Endothelial cell of umbilical vein (primary cell): ENCODE data around the gene LSP1. TPM values are rescaled to one million over a fixed set of nuclear protein-coding genes. Genes with fewer than 3 reads are reported as not detected.

Experiments used
- BruUV-seq: library from RNA; stranded (reverse); fragments of 400-500 nt; replicated peaks from 2 replicates; lab custom pipeline; 2021; lab: Mats Ljungman, UMichigan
- CTCF ChIA-PET: fragments of 300-600, 350-600 bp; sonication (Branson Sonifier 250); formaldehyde crosslinking; loops from one replicate; lab custom pipeline; 2021; ENCODE audit warnings: antibody characterized with exemption, inconsistent platforms; lab: Charles Lee
- POLR2A ChIA-PET: fragments of 300-600, 350-600 bp; sonication (Branson Sonifier 250); formaldehyde crosslinking; loops from one replicate; lab custom pipeline; 2021; ENCODE audit warnings: antibody characterized with exemption, inconsistent platforms; lab: Charles Lee
- DNase-seq: peaks from one replicate; pipeline ENCODE4 v3.0.0-alpha.2; 2011; ENCODE audit warnings: low read depth, low spot score
- FAIRE-seq: peaks from 2 replicates; lab custom pipeline; 2011; peaks lifted over from hg19 to GRCh38; lab: Jason Lieb, UNC
- H2AFZ ChIP-seq: 2 replicates; pipeline ENCODE4 v1.6.0; 2012; ENCODE audit warnings: low read depth, low read length, control low read depth, inconsistent platforms
- H3K27ac ChIP-seq: 2 replicates; pipeline ENCODE4 v1.5.1; 2011; ENCODE audit warnings: low read depth, mild to moderate bottlenecking, control low read depth, low read length, moderate library complexity; ENCODE audit not compliant: insufficient read depth
- H3K27me3 ChIP-seq, 2 experiments: 2 replicates each; pipeline versions ENCODE4 v1.6.0 to v1.6.1; 2011; ENCODE audit warnings: low read length in 2 of 2, mixed read lengths in 1 of 2; ENCODE audit not compliant: control insufficient read depth in 2 of 2, insufficient read depth in 2 of 2
- H3K36me3 ChIP-seq, 2 experiments: 2 replicates in 1 of 2; 3 replicates in 1 of 2; pipeline ENCODE4 v1.5.1; 2011; ENCODE audit warnings: low read length in 2 of 2, mild to moderate bottlenecking in 1 of 2, moderate library complexity in 1 of 2; ENCODE audit not compliant: control insufficient read depth in 2 of 2, insufficient read depth in 2 of 2; ENCODE audit errors: extremely low read depth in 1 of 2
- H3K4me1 ChIP-seq: 3 replicates; pipeline ENCODE4 v1.5.1; 2011; ENCODE audit warnings: mild to moderate bottlenecking, low read length; ENCODE audit not compliant: control insufficient read depth, insufficient read depth; ENCODE audit errors: extremely low read depth
- H3K4me2 ChIP-seq: 2 replicates; pipeline ENCODE4 v1.6.1; 2011; ENCODE audit warnings: low read length, control low read depth, mixed read lengths; ENCODE audit not compliant: insufficient read depth
- H3K4me3 ChIP-seq, 3 experiments: fragments of 200-600 bp in 1 of 3; sonication (generic), shearing (Covaris generic) in 1 of 3; replicated peaks in 1 of 3; 2 replicates each; pipeline ENCODE4 v1.5.1; 2011 to 2016; ENCODE audit warnings: control low read depth in 3 of 3, low read length in 3 of 3, mild to moderate bottlenecking in 2 of 3, inconsistent platforms in 1 of 3, low read depth in 1 of 3, moderate library complexity in 1 of 3; ENCODE audit not compliant: insufficient read depth in 1 of 3
- H3K79me2 ChIP-seq: 2 replicates; pipeline ENCODE4 v1.6.0; 2012; ENCODE audit warnings: low read length, inconsistent platforms; ENCODE audit not compliant: control insufficient read depth, insufficient read depth
- H3K9ac ChIP-seq: replicated peaks from 2 replicates; pipeline ENCODE3; 2011; ENCODE audit warnings: low read length, control low read depth; ENCODE audit not compliant: insufficient read depth; ENCODE audit errors: extremely low read depth
- H3K9me1 ChIP-seq: replicated peaks from 3 replicates; pipeline ENCODE4 v1.6.0; 2011; ENCODE audit warnings: mild to moderate bottlenecking, low read length; ENCODE audit not compliant: control insufficient read depth, insufficient read depth; ENCODE audit errors: extremely low read depth
- H3K9me3 ChIP-seq: replicated peaks from 2 replicates; pipeline ENCODE4 v1.5.1; 2012; ENCODE audit warnings: low read length, inconsistent platforms; ENCODE audit not compliant: control insufficient read depth, insufficient read depth
- H4K20me1 ChIP-seq: replicated peaks from 2 replicates; pipeline ENCODE3; 2011; ENCODE audit warnings: mild to moderate bottlenecking, low read length; ENCODE audit not compliant: control insufficient read depth, insufficient read depth; ENCODE audit errors: extremely low read depth
- EZH2 ChIP-seq: IDR thresholded peaks from 2 replicates; pipeline ENCODE4 v1.6.1; 2012; ENCODE audit warnings: borderline replicate concordance, low read depth, mild to moderate bottlenecking, moderate library complexity, low read length, inconsistent platforms; ENCODE audit not compliant: severe bottlenecking
- FOS ChIP-seq: IDR thresholded peaks from 2 replicates; pipeline ENCODE4 v1.6.1; 2011; ENCODE audit warnings: mild to moderate bottlenecking, low read length, moderate library complexity, borderline replicate concordance; ENCODE audit not compliant: insufficient read depth
- GATA2 ChIP-seq: IDR thresholded peaks from 2 replicates; pipeline ENCODE4 v1.7.0; 2011; ENCODE audit warnings: low read depth, mild to moderate bottlenecking, moderate library complexity, mixed read lengths, low read length; ENCODE audit not compliant: insufficient read length, insufficient read depth
- JUN ChIP-seq: IDR thresholded peaks from 2 replicates; pipeline ENCODE4 v1.6.1; 2011; ENCODE audit warnings: borderline replicate concordance, low read depth; ENCODE audit not compliant: insufficient read length, insufficient read depth
- MYC ChIP-seq: IDR thresholded peaks from one replicate; pipeline ENCODE4 v1.6.1; 2011; ENCODE audit warnings: mild to moderate bottlenecking, low read depth, low read length
- POLR2A ChIP-seq: IDR thresholded peaks from 2 replicates; pipeline ENCODE4 v1.6.1; 2012; ENCODE audit warnings: low read depth, mild to moderate bottlenecking, control low read depth, low read length
- POLR2AphosphoS5 ChIP-seq: IDR thresholded peaks from 2 replicates; pipeline ENCODE4 v1.6.1; 2012; ENCODE audit warnings: low read depth, mild to moderate bottlenecking, control low read depth, low read length, moderate library complexity; ENCODE audit not compliant: insufficient read depth
- dilution Hi-C: fragments of 300-500 bp; cut with MboI; formaldehyde crosslinking; loops from one replicate; pipeline ENCODE4 v1.15.0; 2019; ENCODE audit warnings: low sequenced_read_pairs; ENCODE audit not compliant: extremely low pct_ligation_motif_present
- intact Hi-C: fragments of 100-400 bp; cut with micrococcal nuclease; formaldehyde crosslinking; loops from one replicate; pipeline ENCODE4 v1.10.0; 2022
- polyA plus RNA-seq, 4 experiments: library from polyadenylated mRNA; depleted of rRNA in 3 of 4; stranded (reverse) in 3 of 4; unstranded in 1 of 4; fragments of >200 nt; gene quantifications; 2 replicates each; pipeline versions ENCODE4 v1.2.1 to v1.2.3, GENCODE V29; 2011 to 2012; ENCODE audit warnings: missing spikeins in 1 of 4
- total RNA-seq: library from RNA; stranded (reverse); gene quantifications from 2 replicates; pipeline ENCODE4 v1.2.3, GENCODE V29; 2021
- TF ChIP-seq, protein P1 (sequence below), 2 donors: IDR thresholded peaks; 1 replicate in 1 of 2; 2 replicates in 1 of 2; pipeline ENCODE4 v1.5.1; 2011; ENCODE audit warnings: low read length in 2 of 2, mild to moderate bottlenecking in 2 of 2, moderate library complexity in 2 of 2, control low read depth in 1 of 2, inconsistent platforms in 1 of 2, low read depth in 1 of 2; ENCODE audit not compliant: insufficient read depth in 1 of 2; ENCODE audit errors: extremely low read depth in 1 of 2
- TF ChIP-seq, protein P2 (sequence below): IDR thresholded peaks from 2 replicates; pipeline ENCODE4 v1.6.1; 2011; ENCODE audit not compliant: insufficient read depth, insufficient read length

LSP1 gene
- total and polyA plus RNA-seq, 2 donors (not counting 3 experiments of a cell fraction or from before 2014, with no cell fraction given), result not detected

DNA sequence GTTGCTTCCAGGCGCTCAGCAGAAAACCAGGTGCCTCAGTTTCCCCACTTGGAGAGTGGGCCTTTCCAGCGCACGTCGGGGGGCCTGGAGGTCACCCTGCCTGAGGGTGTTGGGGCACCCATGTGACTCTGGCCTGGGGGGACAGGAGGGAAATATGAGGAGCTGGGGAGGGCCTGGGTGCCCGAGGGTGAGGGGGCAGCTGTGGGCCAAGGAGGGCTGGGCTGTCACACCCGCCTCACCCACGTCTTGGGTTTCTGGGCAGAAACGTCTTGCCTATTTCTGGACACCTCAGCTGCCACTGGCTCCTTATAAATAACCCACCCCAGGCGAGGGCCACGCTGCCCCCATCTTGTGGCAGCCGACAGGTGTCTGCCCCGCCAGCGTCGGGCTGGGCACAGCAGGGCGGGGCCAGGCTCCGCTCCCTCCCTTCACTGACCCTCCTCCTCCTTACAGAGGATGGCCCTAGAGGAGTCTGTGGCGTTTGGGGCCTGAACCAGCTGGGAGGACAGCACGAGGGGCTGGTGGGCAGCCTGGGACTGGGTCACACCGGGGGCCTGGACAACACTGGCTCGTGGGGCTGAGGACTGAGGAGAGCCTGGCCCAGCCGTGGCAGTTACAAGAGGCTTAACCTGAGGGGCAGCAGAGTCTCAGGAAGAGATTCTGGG, 68.2 kb downstream of the LSP1 start:
- ChIA-PET POLR2A (no interaction called here), CTCF (interaction anchor here (1.0 to 2.3 kb wide), 6 partner anchors 22 to 268 kb away, joined by 3 to 20 read pairs (median 6); no protein-coding TSS in a partner anchor)
- DNase-seq (no peak), FAIRE-seq (no peak)
- dilution Hi-C loops (no loop called here), intact Hi-C loops (no loop called here)
- no TSS peak for BruUV-seq
- H4K20me1 ChIP-seq, result no peaks in the 10 kb centered on the region
- H3K9ac ChIP-seq, result no peak overlapping the region
- no peaks in the 10 kb centered on the region for H3K36me3 ChIP-seq
- H3K27ac ChIP-seq, result no peak overlapping the region
- H3K9me1 ChIP-seq, result no peaks in the 10 kb centered on the region
- no peak overlapping the region for H2AFZ ChIP-seq
- H3K4me3 ChIP-seq, result no peak overlapping the region
- no peaks in the 10 kb centered on the region for H3K27me3 ChIP-seq
- TF ChIP-seq, protein P1, sequence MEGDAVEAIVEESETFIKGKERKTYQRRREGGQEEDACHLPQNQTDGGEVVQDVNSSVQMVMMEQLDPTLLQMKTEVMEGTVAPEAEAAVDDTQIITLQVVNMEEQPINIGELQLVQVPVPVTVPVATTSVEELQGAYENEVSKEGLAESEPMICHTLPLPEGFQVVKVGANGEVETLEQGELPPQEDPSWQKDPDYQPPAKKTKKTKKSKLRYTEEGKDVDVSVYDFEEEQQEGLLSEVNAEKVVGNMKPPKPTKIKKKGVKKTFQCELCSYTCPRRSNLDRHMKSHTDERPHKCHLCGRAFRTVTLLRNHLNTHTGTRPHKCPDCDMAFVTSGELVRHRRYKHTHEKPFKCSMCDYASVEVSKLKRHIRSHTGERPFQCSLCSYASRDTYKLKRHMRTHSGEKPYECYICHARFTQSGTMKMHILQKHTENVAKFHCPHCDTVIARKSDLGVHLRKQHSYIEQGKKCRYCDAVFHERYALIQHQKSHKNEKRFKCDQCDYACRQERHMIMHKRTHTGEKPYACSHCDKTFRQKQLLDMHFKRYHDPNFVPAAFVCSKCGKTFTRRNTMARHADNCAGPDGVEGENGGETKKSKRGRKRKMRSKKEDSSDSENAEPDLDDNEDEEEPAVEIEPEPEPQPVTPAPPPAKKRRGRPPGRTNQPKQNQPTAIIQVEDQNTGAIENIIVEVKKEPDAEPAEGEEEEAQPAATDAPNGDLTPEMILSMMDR (IDR thresholded peaks at IDR 0.05; ENCODE audit: extremely low read depth in 1 of 2, insufficient read depth in 1 of 2, low read depth in 1 of 2, low read length in 2 of 2), result no peak
- TF ChIP-seq JUN, result no peak
- TF ChIP-seq EZH2, result no peak
- no peak for TF ChIP-seq POLR2AphosphoS5
- no peak for TF ChIP-seq MYC
- no peak for TF ChIP-seq POLR2A
- TF ChIP-seq, protein P2, sequence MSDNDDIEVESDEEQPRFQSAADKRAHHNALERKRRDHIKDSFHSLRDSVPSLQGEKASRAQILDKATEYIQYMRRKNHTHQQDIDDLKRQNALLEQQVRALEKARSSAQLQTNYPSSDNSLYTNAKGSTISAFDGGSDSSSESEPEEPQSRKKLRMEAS, result no peak
- no peak for TF ChIP-seq FOS
- no peak for TF ChIP-seq GATA2
- no peaks in the 10 kb centered on the region for H3K9me3 ChIP-seq
- no peaks in the 10 kb centered on the region for H3K79me2 ChIP-seq
- H3K4me2 ChIP-seq, result no peak overlapping the region
- no peaks in the 10 kb centered on the region for H3K4me1 ChIP-seq
